GM19238 (cell line): ENCODE data around the gene DGCR2.

Experiments
- DNase-seq: peaks from one replicate; pipeline ENCODE4 v3.0.0; 2011; ENCODE audit warnings: low spot score; ENCODE audit not compliant: insufficient read length

DGCR2 gene

GRCh38 chr22:19127329-19128008 lies 5.3 kb upstream of the DGCR2 start:
- no peak for DNase-seq

GRCh38 chr22:19126309-19127273 lies 4.4 kb upstream of the DGCR2 start:
- no peak for DNase-seq

DNA sequence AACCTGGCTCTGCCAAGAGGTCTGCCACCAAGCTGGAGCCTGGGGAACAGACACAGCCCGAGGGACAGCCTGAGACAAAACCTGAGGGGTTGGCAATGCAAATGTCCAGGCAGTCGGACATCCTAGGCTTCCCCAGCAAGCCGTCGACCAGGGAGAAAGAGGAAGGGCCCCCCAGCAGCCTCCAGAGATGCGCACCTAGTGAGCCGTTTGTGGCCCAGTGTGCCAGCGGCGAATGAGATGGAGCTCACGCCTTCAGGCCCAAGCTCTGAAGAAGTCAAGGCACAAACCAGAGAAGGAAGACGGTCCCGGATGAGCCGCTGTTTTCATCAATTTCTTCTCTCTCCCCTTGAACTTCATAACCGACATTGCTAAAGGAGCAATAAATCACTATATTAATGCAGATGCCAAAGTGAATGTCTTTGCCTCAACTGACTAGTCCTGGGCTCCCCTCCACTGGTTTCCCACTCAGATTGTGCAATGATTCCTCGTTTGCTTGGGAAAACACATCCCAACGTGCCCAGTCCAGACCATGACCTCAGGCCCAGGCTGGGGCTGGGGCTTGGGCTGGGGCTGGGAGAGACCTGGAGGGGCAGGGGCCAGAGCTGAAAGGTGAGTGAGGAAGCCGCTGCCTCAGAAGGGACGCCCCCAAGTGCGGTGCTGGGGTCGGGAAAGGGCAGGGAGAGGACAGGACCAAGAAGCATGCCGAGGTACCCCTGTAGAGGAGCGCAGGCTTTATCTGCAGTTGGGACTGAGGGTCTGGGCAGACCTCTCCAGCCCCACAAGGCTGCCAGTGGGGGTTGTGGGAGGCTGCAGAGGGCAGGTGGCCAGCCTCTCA lies 3.5 kb upstream of the DGCR2 start:
- DNase-seq: no peak

GRCh38 chr22:19125011-19125410 lies 2.8 kb upstream of the DGCR2 start:
- no peak for DNase-seq

- DNase-seq: no peak
Measured at GRCh38 chr22:19124377-19124776, 2.2 kb upstream of the DGCR2 start.

DNA sequence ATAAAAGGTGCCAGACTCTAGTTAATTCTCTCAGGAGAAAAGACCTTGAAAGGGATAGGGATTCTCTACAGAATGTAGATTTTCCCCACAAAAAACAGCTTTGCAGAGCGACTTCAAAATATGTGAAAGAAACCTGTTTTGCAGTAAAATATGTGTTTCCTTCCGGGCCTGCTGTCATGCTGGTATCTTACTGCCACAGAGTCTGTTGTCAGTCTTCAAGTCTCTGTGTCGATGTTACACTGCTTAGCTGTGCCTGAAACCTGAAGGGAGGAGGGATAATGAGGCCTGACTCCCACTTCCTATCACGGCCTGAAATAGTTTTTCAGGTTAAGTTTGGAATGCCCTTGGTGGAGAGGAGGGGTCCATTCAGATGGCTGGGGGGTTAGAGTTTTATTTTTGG lies 1.7 kb upstream of the DGCR2 start:
- no peak for DNase-seq

- DNase-seq: no peak
Measured at GRCh38 chr22:19122752-19123492, 710 bp upstream of the DGCR2 start.

DNA sequence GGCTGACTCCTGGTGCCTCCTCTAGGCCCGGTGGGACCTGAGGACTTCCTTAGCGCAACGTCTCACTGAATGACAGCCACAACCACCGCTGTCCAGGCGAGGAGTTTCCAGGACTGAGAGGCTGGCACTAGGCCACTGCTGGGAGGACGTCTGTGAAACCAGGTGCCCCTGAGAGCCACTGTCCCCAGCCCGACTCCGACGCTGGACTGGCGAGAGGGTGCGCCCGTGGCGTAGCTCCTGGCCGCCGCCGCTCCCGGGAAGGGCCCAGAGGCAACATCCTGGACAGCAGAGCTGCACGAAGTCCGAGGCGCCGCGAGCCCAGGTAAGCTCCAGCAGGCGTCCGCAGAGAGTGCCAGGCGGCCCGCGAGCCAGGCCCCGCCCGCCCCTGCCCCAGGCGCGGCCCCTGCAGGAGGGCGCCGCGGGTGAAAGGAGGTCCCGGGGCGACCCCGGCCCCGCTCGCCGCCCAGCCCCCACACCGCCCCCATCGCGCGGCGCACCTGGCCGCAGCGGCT lies 525 bp downstream of the DGCR2 start:
- DNase-seq: peak; percentile 43

- DNase-seq: no peak
Measured at GRCh38 chr22:19120829-19121630, 1.2 kb downstream of the DGCR2 start.

DNA sequence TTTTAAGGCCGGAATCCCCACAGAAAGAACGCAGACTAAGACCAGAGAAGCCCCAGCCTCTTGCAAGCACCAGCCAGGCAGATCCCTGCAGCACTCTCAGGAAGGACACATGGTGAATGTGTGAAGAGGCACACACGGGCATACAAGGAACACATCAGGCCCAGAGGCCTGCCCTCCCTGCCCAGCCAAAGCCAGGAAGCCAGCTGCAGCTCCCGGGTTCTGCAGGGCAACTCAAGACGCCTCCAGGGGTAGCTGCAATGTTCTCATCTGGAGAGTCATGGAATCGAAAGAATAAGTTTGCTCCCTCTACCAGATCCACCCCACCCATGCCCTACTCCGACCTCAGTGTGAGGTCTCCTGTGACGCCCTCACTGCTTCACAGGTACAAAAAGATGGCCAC lies 2.3 kb downstream of the DGCR2 start:
- no peak for DNase-seq

DNA sequence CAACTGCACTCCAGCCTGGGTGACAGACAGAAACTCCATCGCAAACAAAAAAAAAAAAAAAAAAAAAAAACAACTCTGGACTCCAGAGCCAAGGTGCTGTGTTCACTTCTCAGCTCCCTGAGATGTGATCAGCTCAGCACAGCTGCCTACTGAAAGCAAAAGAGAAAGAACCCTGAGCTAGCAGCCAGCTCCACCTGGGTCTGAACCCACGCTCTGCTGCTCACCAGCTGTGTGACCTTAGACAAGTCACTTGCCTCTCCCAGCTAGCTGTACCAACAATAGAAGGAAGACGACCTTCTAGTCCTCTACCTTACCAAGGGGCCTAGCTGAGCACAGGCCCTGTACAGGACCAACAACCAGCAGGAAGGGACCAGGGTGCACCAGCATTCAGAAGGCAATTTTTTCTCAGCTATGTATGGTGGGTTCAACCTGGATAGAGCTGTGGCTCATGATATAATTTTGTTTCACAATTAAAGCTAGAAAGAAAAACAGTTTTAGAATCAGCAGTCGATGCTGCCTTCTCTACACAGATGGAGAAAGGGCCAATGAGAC lies 3.8 kb downstream of the DGCR2 start:
- peak; percentile 80 for DNase-seq

- no peak for DNase-seq
Measured at GRCh38 chr22:19117111-19117512, 5.1 kb downstream of the DGCR2 start.

- no peak for DNase-seq
Measured at GRCh38 chr22:19115628-19116027, 6.6 kb downstream of the DGCR2 start.

DNA sequence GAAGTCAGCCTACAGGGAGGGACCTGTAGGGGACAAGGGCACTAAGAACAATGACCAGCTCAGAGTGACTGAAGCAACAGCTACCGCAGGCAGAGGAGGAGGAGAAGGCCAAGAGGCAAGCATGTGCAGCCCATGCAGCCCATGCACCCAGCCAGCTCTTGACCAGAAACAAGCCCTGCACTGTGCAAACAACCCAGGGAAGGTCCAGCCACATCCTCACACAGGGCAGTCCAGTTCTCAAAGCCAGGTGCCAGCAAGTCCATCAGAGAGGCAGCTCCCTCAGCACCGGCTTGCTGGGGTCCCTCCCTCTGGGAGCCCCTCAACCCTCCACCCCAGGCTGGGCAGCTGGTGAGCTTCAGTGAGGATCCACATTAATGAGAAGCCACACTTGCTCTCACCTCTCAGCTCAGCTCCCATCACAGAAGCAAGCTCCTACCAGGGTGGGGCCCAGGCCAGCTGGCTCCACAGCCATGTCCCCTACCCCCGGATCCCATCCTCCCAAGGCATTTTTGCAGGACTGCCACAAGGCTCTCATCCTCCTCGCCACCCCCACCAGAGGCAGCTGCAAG lies 7.1 kb downstream of the DGCR2 start:
- no peak for DNase-seq

DNA sequence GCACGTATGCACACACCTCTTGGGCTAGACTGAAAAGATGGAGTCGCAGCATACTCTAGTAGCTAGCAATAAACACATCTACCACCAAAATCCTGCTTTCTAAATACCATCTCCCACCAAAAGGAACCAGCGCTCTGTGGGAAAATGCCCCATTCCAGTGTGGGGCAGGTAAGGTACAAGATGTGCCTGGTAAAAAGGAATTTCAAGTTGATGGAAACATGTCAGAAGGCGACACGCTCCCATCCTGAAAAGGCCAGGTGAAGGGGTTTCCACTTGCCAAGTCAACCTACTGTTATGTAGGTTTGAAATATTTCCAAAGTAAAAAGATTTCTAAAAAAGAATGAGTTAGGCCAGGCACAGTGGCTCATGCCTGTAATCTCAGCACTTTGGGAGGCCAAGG lies 8.8 kb downstream of the DGCR2 start:
- DNase-seq: no peak

- DNase-seq: no peak
Measured at GRCh38 chr22:19111584-19111983, 10.6 kb downstream of the DGCR2 start.

- DNase-seq: no peak
Measured at GRCh38 chr22:19111140-19111539, 11.1 kb downstream of the DGCR2 start.

DNA sequence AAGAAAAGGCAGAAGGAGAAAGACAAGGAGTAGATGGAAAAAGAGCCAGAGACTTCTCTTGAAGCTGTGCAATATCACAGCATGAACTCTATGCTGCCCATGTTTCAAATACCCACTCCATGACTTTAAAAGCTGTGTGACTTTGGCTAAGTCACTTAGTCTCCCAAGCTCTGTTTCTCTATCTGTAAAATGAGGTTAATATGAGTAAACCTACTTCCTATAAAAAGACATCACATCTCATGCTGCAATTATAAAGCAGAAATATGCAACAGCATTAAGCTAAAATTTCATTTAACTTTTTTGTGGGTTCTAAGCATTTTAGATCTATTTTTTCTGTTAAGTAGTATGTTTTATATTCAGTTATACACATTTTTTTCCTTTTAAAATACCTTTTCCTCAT lies 11.6 kb downstream of the DGCR2 start:
- no peak for DNase-seq

DNA sequence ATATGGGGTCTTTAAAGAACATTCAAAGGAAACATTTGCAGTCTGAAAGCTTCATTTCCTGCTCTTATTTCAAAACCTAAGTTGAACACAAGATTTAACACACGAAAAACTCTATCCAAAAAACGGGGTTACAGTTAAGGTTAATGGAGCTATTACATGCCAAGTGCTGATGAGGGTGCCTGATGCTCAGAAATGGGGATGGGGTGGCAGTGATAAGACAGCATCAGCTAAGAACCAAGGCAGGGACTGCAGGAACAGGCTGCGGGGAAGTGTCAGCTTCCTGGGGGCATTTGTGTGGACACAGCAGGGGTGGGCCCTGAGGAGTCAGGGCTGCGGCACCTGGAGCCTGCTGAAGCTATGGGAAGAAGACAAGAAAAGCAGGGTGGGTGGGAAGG lies 12.2 kb downstream of the DGCR2 start:
- no peak for DNase-seq
